NB4 (cell line): ENCODE results near the gene MRPL45.

ENCODE experiments used
- CTCF ChIP-seq: IDR thresholded peaks from one replicate; pipeline ENCODE4 v1.5.1; 2012; ENCODE audit warnings: low read depth, low read length
- MAX ChIP-seq: IDR thresholded peaks from 2 replicates; pipeline ENCODE4 v1.6.1; 2011; ENCODE audit warnings: low read depth, low read length
- MYC ChIP-seq: IDR thresholded peaks from 2 replicates; pipeline ENCODE4 v1.6.1; 2011; ENCODE audit warnings: low read depth, low read length
- POLR2A ChIP-seq: IDR thresholded peaks from 2 replicates; pipeline ENCODE4 v1.6.1; 2011; ENCODE audit warnings: mild to moderate bottlenecking; ENCODE audit not compliant: insufficient read length; ENCODE audit errors: extremely low read depth

- TF ChIP-seq CTCF = no peak
- no peak for TF ChIP-seq MYC
- no peak for TF ChIP-seq MAX
- TF ChIP-seq POLR2A = no peak
Observed at GRCh38 chr17:38332735-38333134, 35.8 kb downstream of the MRPL45 start.
